ENCODE measurements around the gene GRK5.

The GRK5 gene

DNA sequence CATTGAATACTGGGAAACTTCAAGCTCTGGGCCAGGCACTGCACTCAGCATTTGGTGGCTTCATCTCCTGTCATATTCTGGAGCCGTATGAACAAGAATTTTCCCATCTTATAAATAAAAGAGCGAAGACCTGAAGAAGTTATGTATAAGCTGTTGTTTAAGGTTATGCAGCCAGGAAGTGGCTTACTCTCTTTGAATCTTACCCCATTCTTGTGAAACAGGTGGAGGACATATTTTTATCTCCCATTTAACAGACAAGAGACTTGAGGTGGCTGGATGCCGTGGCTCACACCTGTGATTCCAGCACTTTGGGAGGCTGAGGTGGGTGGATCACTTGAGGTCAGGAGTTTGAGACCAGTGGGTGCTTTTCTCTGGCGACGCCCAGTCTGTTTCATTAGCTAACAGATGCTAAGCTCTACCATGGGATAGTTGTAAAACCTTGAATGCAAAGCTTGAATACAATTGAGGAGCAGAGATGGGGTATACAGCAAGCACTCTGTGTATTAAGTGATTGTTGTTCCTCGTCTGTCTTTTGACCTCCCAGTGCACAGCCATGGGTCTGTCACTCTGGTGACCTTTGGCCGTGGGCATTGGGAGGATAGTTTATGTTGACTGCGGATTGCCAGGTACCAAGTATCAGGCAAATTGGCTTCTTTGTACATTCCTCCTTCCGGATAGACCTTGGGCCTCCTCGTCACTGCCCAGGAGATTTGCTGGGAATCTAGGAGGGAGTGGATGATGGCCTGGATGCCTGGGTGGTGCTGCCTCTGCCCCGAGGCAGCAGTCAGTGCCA lies 85.8 kb downstream of the GRK5 start:
- DNase-seq (ENCODE audit: low read depth in 1 of 2, low spot score in 1 of 2) = no peak

DNA sequence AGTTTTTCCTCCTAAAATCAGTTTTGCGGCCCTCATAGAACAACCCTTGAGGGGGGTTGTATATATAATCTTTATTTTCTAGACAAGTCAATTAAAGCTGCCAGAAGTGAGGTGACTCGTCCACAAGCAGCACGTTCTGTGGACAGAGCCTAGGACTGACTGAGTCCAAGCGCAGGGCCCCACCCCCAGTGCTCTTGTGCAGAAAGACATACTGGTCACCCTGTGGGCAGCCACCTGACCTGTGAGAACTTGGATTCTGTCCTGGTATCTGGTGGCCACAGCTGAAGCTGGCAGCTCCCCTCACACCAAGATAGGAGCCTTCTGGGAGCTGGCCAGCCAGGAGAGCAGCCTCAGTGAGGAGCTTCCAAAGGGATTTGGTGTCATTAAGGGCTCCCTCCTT lies 89.3 kb downstream of the GRK5 start:
- DNase-seq (ENCODE audit: low read depth in 1 of 2, low spot score in 1 of 2) = no peak

- DNase-seq (ENCODE audit: low read depth in 1 of 2, low spot score in 1 of 2) = no peak
These were observed 90.0 kb downstream of the GRK5 start for GRCh38 chr10:119297207-119297968.

- DNase-seq (ENCODE audit: low read depth in 1 of 2, low spot score in 1 of 2) = no peak
These were observed 91.4 kb downstream of the GRK5 start for GRCh38 chr10:119298810-119299209.

DNA sequence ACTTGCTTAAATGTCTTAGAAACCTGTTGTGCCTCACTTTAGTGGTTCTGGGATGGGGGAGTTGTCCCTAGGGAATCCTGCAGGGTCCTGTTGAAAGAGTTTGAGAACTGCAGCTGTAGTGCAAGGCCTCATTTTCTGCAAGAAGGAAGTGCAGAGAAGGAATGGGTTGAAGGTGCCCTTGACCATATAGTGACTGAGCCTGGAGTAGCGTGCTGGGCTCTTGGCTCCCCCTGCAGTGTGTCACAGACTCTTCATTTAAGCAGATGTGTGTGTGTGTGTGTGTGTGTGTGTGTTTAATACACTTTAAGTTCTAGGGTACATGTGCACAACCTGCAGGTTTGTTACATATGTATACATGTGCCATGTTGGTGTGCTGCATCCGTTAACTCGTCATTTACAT lies 92.2 kb downstream of the GRK5 start:
- no peak for DNase-seq (ENCODE audit: low read depth in 1 of 2, low spot score in 1 of 2)

GRCh38 chr10:119301397-119301796 lies 94.0 kb downstream of the GRK5 start:
- DNase-seq (ENCODE audit: low read depth in 1 of 2, low spot score in 1 of 2) = peak; percentile 20 to 70

DNA sequence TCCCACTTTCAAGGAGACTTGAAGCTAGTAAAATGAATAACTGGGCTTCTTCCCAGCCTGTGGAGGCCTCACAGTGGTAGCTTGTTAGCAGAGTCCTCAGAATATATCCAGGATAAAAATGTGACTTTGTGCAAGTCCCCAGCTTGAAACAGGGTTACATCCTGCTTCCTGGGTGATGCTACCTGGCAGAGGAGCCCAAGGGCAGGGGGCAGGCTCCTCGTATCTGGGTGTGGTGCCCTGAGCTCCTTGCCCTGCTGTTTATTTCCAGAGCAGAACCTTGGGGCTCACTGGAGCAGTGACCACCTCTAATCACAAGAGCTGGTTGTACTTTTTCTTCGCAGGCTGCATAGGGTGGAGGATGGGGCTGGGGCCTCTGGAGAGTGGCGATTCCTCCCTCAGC lies 94.8 kb downstream of the GRK5 start:
- DNase-seq (ENCODE audit: low read depth in 1 of 2, low spot score in 1 of 2) = no peak

DNA sequence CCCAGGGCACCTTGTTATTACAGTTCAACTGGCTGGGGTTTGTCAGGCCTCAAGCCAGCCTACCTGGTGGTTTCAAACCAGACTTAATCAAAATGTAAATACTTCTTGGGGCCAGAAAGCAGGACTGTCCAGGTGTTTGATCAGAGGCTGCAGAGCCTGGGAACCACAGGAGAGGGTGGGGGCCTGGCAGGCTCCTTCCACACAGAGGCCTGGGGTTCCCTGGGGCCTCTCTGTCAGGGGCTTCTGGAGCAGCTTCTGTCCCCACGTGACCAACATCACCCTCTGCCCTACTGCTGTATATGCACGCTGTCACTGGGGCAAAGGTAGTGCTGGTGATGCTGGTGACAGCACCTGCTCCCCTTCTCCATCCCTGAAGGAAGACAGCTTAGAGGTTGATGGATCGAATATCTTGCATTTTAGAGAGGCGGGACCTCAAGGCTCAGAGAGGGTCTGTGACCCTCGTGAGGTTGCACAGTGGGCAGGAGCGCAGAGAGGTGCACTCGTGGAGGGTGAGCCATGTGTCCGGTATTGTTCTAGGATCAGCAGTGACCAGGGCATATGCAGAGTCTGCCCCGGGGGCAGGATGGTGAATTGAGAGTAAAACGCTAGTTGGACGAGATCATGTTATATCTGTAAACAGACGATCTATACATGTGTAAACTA lies 95.4 kb downstream of the GRK5 start:
- no peak for DNase-seq (ENCODE audit: low read depth in 1 of 2, low spot score in 1 of 2)

GRCh38 chr10:119303886-119304285 lies 96.5 kb downstream of the GRK5 start:
- no peak for DNase-seq (ENCODE audit: low read depth in 1 of 2, low spot score in 1 of 2)

- DNase-seq (ENCODE audit: low read depth in 1 of 2, low spot score in 1 of 2) = no peak
These were observed 97.2 kb downstream of the GRK5 start for GRCh38 chr10:119304541-119304940.

DNA sequence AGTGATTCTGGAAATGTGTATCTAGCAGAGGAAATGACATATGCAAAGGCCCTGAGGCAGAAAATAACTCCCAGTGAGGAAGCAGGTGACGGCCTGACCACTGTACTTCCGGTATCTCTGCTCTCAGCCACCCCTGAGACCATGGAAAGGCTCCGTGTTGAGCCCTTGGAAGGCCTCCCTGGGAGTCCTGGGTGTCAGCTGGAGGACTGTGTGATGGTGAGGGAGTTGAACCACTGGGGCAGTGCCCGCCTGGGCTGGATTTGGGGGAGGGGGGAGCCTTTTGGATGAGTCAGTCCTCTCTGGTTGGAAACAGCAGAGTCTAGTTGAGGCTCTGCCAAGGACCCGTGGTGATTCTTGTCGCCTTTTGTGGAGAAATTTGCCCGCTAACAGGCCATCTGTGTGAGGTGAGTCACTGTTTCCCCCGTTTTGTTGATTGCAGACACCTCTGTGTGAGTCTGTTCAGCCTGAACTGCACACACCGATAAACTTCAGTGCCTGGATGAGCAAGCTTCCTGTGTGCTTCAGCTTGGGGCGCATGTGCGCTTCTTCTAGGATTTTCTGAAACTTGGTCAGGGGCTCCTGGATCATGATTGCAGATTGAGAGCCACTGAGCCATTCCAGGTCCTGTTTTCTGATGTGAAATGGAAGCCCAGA lies 98.6 kb downstream of the GRK5 start:
- DNase-seq (ENCODE audit: low read depth in 1 of 2, low spot score in 1 of 2) = peak; percentile 53 to 94

DNA sequence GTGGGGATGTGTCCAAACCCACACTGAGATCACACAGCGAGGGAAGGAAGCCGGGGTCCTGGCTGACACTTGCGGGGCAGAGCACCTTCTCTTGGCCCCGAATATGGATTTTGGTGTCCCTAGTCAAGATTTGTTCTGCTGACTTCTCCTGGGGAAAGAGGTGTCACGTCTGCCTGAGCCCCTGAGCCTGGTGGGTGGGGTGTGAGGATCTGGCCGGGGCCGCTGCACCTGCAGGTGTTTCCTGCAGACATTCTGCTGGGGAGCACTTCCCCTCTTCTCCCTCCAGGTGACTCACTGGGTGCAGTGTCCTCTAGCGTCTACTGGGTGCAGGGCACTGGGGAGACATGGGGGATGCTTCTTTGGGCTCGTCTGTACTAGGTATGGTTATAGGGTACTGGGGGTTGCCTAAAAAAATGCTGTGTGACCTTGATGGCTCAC lies 99.2 kb downstream of the GRK5 start:
- peak; percentile 35 to 66 for DNase-seq (ENCODE audit: low read depth in 1 of 2, low spot score in 1 of 2)

DNA sequence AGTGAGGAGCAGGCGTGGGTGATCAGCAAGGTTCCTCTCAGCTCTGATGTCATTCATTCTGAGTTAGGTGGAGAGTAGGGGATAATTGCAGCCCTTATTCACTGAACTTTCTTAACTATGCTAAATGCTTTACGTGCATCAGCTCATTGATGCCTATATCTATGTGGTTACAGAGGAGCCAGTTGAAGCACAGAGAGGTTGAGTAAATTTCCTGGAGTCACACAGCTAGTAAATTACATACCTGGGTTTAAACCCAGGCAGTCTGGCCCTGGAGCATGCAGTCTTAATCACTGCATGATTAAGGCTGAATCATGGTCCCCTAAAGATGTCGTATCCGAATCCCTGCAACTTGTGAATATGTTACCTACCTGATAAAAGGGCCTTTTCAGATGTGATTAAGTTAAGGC lies 99.6 kb downstream of the GRK5 start:
- DNase-seq (ENCODE audit: low read depth in 1 of 2, low spot score in 1 of 2) = peak in 1 of 2 donors; percentile 53

- DNase-seq (ENCODE audit: low read depth in 1 of 2, low spot score in 1 of 2) = no peak
These were observed 100.7 kb downstream of the GRK5 start for GRCh38 chr10:119308089-119308488.

- no peak for DNase-seq (ENCODE audit: low read depth in 1 of 2, low spot score in 1 of 2)
These were observed 101.4 kb downstream of the GRK5 start for GRCh38 chr10:119308551-119309422.

- DNase-seq (ENCODE audit: low read depth in 1 of 2, low spot score in 1 of 2) = no peak
These were observed 102.0 kb downstream of the GRK5 start for GRCh38 chr10:119309423-119309770.

GRCh38 chr10:119310806-119311205 lies 103.4 kb downstream of the GRK5 start:
- DNase-seq (ENCODE audit: low read depth in 1 of 2, low spot score in 1 of 2) = no peak

- DNase-seq (ENCODE audit: low read depth in 1 of 2, low spot score in 1 of 2) = no peak
These were observed 104.9 kb downstream of the GRK5 start for GRCh38 chr10:119312241-119312640.

GRCh38 chr10:119313024-119313423 lies 105.7 kb downstream of the GRK5 start:
- DNase-seq (ENCODE audit: low read depth in 1 of 2, low spot score in 1 of 2) = no peak

GRCh38 chr10:119313644-119314043 lies 106.3 kb downstream of the GRK5 start:
- DNase-seq (ENCODE audit: low read depth in 1 of 2, low spot score in 1 of 2) = peak in 1 of 2 donors; percentile 43

DNA sequence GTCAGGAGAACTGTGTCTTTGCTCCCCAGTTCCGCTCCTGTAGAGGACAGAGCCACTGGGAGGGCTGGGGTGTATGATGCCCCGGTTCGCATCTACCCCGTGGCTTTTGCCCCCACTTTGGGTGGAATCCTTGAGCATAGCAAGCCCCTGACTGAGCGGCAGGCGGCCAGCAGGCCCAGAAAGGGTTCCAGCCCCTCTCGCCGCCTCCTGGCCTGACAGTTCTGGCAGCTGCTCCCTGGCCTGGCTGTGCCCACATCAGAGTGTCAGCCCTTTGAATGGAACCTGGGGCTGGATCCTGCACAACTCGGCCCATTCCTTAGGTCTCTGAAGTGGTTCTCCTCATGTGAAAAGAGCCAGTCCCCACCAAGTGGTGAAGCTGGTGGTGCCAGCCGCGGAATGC lies 106.7 kb downstream of the GRK5 start:
- DNase-seq (ENCODE audit: low read depth in 1 of 2, low spot score in 1 of 2) = no peak

Measured in activated CD4-positive, alpha-beta T cell treated with anti-CD3 and anti-CD28 coated beads, Interleukin-2, amount 50 U/mL, for 24 hours (primary cell).